Astrocyte (in vitro differentiated cells and primary cell): ENCODE data around the gene AFF2.

Experiments used
- EZH2 ChIP-seq: IDR thresholded peaks from 2 replicates; pipeline ENCODE4 v1.6.1; 2012; ENCODE audit warnings: mild to moderate bottlenecking, low read length, inconsistent platforms; ENCODE audit not compliant: insufficient read depth
- TF ChIP-seq, protein P1 (sequence below): IDR thresholded peaks from 2 replicates; pipeline ENCODE4 v1.5.1; 2011; ENCODE audit warnings: low read depth, mild to moderate bottlenecking, inconsistent platforms, low read length, moderate library complexity; ENCODE audit not compliant: insufficient read depth

DNA sequence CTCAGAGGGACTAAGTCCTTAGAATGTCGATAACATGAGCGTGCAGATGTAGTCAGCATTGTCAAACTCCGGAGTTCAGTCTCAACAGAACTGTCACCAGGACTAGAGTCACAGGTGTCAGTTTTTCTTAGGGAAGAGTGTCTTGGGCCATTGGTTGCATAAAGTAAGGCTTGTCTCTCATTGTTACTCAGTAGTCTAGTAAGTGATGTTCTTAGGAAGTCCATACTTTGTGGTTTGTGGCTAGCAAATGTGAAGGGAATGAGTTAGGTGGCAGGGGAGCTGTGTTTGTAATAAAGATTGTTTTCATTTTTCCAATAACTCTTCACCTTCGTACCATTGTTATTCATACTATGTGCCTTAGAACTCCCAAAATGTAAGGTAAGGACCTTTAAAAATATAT lies 119.6 kb downstream of the AFF2 start:
- no peak for TF ChIP-seq EZH2
- TF ChIP-seq, protein P1, sequence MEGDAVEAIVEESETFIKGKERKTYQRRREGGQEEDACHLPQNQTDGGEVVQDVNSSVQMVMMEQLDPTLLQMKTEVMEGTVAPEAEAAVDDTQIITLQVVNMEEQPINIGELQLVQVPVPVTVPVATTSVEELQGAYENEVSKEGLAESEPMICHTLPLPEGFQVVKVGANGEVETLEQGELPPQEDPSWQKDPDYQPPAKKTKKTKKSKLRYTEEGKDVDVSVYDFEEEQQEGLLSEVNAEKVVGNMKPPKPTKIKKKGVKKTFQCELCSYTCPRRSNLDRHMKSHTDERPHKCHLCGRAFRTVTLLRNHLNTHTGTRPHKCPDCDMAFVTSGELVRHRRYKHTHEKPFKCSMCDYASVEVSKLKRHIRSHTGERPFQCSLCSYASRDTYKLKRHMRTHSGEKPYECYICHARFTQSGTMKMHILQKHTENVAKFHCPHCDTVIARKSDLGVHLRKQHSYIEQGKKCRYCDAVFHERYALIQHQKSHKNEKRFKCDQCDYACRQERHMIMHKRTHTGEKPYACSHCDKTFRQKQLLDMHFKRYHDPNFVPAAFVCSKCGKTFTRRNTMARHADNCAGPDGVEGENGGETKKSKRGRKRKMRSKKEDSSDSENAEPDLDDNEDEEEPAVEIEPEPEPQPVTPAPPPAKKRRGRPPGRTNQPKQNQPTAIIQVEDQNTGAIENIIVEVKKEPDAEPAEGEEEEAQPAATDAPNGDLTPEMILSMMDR: no peak
